NK-92 (cell line): ENCODE results near the gene ARHGEF10L.

Source experiments
- DNase-seq: peaks from one replicate; lab custom pipeline; 2025; ENCODE audit not compliant: unreplicated experiment; lab: John Stamatoyannopoulos, UW

ARHGEF10L gene

GRCh38 chr1:17546946-17547670 is 7.6 kb downstream of the ARHGEF10L start:
- no peak for DNase-seq

- DNase-seq: no peak
These were observed 9.9 kb downstream of the ARHGEF10L start for GRCh38 chr1:17549384-17549783.

GRCh38 chr1:17550729-17551584 is 11.5 kb downstream of the ARHGEF10L start:
- DNase-seq: no peak

- DNase-seq: no peak
These were observed 12.3 kb downstream of the ARHGEF10L start for GRCh38 chr1:17551755-17552234.

GRCh38 chr1:17553975-17554700 is 14.6 kb downstream of the ARHGEF10L start:
- DNase-seq: no peak

GRCh38 chr1:17554954-17555353 is 15.5 kb downstream of the ARHGEF10L start:
- DNase-seq: no peak

GRCh38 chr1:17557986-17558385 is 18.5 kb downstream of the ARHGEF10L start:
- DNase-seq: no peak

- DNase-seq: no peak
These were observed 19.0 kb downstream of the ARHGEF10L start for GRCh38 chr1:17558541-17558940.

GRCh38 chr1:17558954-17559614 is 19.6 kb downstream of the ARHGEF10L start:
- DNase-seq: no peak

GRCh38 chr1:17559615-17560419 is 20.3 kb downstream of the ARHGEF10L start:
- no peak for DNase-seq

GRCh38 chr1:17561247-17561548 is 21.7 kb downstream of the ARHGEF10L start:
- no peak for DNase-seq

- DNase-seq: no peak
These were observed 22.1 kb downstream of the ARHGEF10L start for GRCh38 chr1:17561561-17561985.

GRCh38 chr1:17562375-17562774 is 22.9 kb downstream of the ARHGEF10L start:
- no peak for DNase-seq

GRCh38 chr1:17563494-17564281 is 24.2 kb downstream of the ARHGEF10L start:
- no peak for DNase-seq

GRCh38 chr1:17564458-17565393 is 25.2 kb downstream of the ARHGEF10L start:
- DNase-seq: no peak

GRCh38 chr1:17565461-17566252 is 26.2 kb downstream of the ARHGEF10L start:
- no peak for DNase-seq

- no peak for DNase-seq
These were observed 26.9 kb downstream of the ARHGEF10L start for GRCh38 chr1:17566417-17566816.

GRCh38 chr1:17566892-17567291 is 27.4 kb downstream of the ARHGEF10L start:
- no peak for DNase-seq
